ENCODE data around the gene TXNRD3. TPM values are rescaled to one million over a fixed set of nuclear protein-coding genes. Genes with fewer than 3 reads are reported as not detected.

The TXNRD3 gene
- total RNA-seq, 1 experiment from 2014 or later: 8.1 TPM

DNA sequence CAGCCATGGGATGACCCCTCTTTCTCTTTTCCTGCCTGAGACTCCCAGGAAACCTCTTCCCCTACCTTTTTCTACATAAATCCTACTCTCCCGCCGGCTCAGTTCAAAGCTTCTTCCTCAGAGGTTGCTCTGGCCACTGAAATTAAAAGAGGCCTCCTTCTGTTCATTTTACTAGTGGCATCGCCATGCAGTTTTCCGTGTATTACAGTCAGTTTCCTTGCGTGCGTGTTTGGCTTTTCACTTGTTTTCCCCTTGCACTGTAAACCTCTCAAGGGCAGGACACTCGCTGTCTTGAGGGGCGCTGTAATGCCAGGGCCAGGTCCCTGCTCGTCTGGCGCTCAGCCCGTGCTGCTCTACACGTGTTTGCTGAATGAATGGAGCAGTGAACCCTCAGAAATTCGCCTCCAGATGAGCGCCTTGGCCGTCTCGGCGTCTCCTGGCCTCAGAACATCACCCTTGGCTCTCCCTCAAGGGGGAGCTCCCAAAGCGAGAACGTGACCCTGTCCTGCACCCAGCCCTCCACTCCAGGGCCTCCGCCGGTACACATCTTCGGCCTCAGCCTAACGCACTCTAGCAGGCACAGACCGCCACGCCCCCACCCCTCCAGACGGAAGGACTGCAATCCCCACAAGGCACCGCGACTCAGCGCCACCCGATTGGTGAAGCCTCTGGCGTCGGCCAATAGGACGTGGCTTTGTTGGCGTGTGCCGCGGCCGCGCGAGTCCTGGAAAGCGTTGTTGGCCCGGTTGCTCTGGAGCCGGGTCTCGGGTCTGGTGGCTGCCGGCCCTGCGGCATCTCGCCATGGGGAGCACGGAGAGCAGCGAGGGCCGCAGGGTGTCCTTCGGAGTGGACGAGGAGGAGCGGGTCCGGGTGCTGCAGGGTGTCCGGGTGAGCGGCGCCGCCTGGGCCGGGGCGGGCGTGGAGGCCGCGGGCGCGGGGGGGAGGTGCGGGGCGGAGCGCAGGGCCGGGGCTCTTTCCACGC, 48.9 kb upstream of the TXNRD3 start, which contains the start of gene CHCHD6:
TSS of gene CHCHD6 (plus strand) at position 729 of the 982 bp plus-strand sequence. CDS start at position 802, 73 bp downstream.
- Histone ChIP-seq H3K79me1 (ENCODE audit: insufficient read depth, low read depth, low read length, poor library complexity, severe bottlenecking) (no peaks in the 10 kb centered on the region), H3K23ac (ENCODE audit: insufficient read length, low read depth, low read length) (no peak within 1 kb of the TSS), H2BK20ac (ENCODE audit: low read depth, low read length, poor library complexity, severe bottlenecking) (no peak within 1 kb of the TSS), H2AK5ac (ENCODE audit: insufficient read length, low read length) (no peak within 1 kb of the TSS), H4K20me1 (ENCODE audit: control insufficient read depth, insufficient read depth, insufficient read length) (no peaks in the 10 kb centered on the region), H2BK15ac (ENCODE audit: low read depth, low read length) (no peak within 1 kb of the TSS), H3K79me2 (ENCODE audit: insufficient read depth, low read length) (no peaks in the 10 kb centered on the region; the same call in 1 of the 2 replicates), H3K27ac (ENCODE audit: insufficient read length, low read depth, low read length) (no peak within 1 kb of the TSS), H3K4ac (ENCODE audit: low read depth, low read length) (no peak within 1 kb of the TSS), H4K8ac (replicated peaks; ENCODE audit: insufficient read length, low read depth, low read length) (no peak within 1 kb of the TSS), H3K4me1 (ENCODE audit: insufficient read depth, low read length) (no peaks in the 10 kb centered on the region; the same call in 1 of the 2 replicates), H3K27me3 (ENCODE audit: insufficient read depth, low read length) (peaks cover 2% of the 10 kb centered on the region; the same call in 1 of the 2 replicates), H2BK12ac (ENCODE audit: insufficient read length, low read depth, low read length) (no peak within 1 kb of the TSS), H3K4me2 (ENCODE audit: insufficient read depth, insufficient read length, low read length) (peak within 1 kb of the TSS; percentile 47), H2AFZ (ENCODE audit: low read length) (peak within 1 kb of the TSS; percentile 10), H3K14ac (ENCODE audit: insufficient read depth, low read length) (peak within 1 kb of the TSS; percentile 53; the same call in 1 of the 2 replicates), H3K23me2 (ENCODE audit: insufficient read length, low read depth, low read length, poor library complexity, severe bottlenecking) (peaks cover 12% of the 10 kb centered on the region), H2BK5ac (ENCODE audit: insufficient read length, low read length) (no peak within 1 kb of the TSS), H3K9ac (ENCODE audit: extremely low read depth, insufficient read length, low read length) (no peak within 1 kb of the TSS), H4K5ac (ENCODE audit: insufficient read length, low read depth, low read length) (no peak within 1 kb of the TSS), H4K91ac (ENCODE audit: insufficient read length, low read depth, low read length) (no peak within 1 kb of the TSS), H3K56ac (ENCODE audit: insufficient read length, low read depth, low read length) (no peak within 1 kb of the TSS), H2BK120ac (ENCODE audit: low read depth, low read length, poor library complexity, severe bottlenecking) (no peak within 1 kb of the TSS), H3K18ac (ENCODE audit: insufficient read length, low read depth, low read length) (no peak within 1 kb of the TSS), H3K9me3 (ENCODE audit: control insufficient read depth, low read depth, low read length) (no peaks in the 10 kb centered on the region), H3T11ph (ENCODE audit: low read length) (no peak within 1 kb of the TSS)
- Mint-ChIP-seq H3K4me1 (peaks cover 17 to 22% of the 10 kb centered on the region in 2 experiments), H3K9me3 (peaks cover 0 to 4% of the 10 kb centered on the region in 2 experiments; a peak in 2 of 5 replicates), H3K36me3 (ENCODE audit: insufficient read depth in 1 of 3, low read depth in 3 of 3) (peaks cover 5 to 8% (median 6%) of the 10 kb centered on the region in 3 experiments), H3K27me3 (ENCODE audit: low read depth) (peaks cover 34% of the 10 kb centered on the region), H3K4me3 (peak within 1 kb of the TSS; percentile 92 to 94), H3K27ac (no peak within 1 kb of the TSS)
- TF ChIP-seq, protein P1, sequence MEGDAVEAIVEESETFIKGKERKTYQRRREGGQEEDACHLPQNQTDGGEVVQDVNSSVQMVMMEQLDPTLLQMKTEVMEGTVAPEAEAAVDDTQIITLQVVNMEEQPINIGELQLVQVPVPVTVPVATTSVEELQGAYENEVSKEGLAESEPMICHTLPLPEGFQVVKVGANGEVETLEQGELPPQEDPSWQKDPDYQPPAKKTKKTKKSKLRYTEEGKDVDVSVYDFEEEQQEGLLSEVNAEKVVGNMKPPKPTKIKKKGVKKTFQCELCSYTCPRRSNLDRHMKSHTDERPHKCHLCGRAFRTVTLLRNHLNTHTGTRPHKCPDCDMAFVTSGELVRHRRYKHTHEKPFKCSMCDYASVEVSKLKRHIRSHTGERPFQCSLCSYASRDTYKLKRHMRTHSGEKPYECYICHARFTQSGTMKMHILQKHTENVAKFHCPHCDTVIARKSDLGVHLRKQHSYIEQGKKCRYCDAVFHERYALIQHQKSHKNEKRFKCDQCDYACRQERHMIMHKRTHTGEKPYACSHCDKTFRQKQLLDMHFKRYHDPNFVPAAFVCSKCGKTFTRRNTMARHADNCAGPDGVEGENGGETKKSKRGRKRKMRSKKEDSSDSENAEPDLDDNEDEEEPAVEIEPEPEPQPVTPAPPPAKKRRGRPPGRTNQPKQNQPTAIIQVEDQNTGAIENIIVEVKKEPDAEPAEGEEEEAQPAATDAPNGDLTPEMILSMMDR (conservative IDR thresholded peaks at IDR 0.05): peak; percentile 48; the same call in 2 of the 3 replicates
- no CpG with 5 or more reads among the region's 69 CpGs for WGBS (ENCODE audit: extremely low coverage, insufficient read length, low lambda C conversion rate)
- peak; percentile 99 for DNase-seq

Measured in H9 (cell line).